Measurements from ENCODE around the gene AP5M1.

Gene AP5M1

GRCh38 chr14:57345106-57345505, 76.3 kb downstream of the AP5M1 start:
- Histone ChIP-seq H3K9me3 (ENCODE audit: insufficient read depth, low read depth, low read length) (no peaks in the 10 kb centered on the region), H3K9me2 (replicated peaks; ENCODE audit: low read depth, low read length) (no peaks in the 10 kb centered on the region), H3F3A (ENCODE audit: low read depth) (no peaks in the 10 kb centered on the region), H3K9ac (ENCODE audit: low read depth, low read length, poor library complexity, severe bottlenecking) (no peak overlapping the region), H4K20me1 (ENCODE audit: insufficient read depth, low read length, poor library complexity, severe bottlenecking) (no peaks in the 10 kb centered on the region), H3K4me1 (ENCODE audit: insufficient read depth, low read length, poor library complexity, severe bottlenecking) (no peaks in the 10 kb centered on the region), H3K79me2 (ENCODE audit: insufficient read depth, low read length) (no peaks in the 10 kb centered on the region), H3K4me2 (ENCODE audit: low read depth, low read length, poor library complexity, severe bottlenecking) (no peak overlapping the region), H3K27me3 (ENCODE audit: insufficient read depth, low read length, poor library complexity, severe bottlenecking) (no peaks in the 10 kb centered on the region), H3K4me3 (ENCODE audit: low read length, poor library complexity, severe bottlenecking) (no peak overlapping the region), H3K36me3 (ENCODE audit: insufficient read depth, low read length) (no peaks in the 10 kb centered on the region), H2AFZ (ENCODE audit: low read length) (no peak overlapping the region)
- no peak for TF ChIP-seq EZH2phosphoT487 (IDR thresholded peaks at IDR 0.05; ENCODE audit: borderline replicate concordance)
- TF ChIP-seq CTCF (conservative IDR thresholded peaks at IDR 0.05; ENCODE audit: low read length) = no peak

GRCh38 chr14:57346741-57347140, 78.0 kb downstream of the AP5M1 start:
- H3K9me2 ChIP-seq (replicated peaks; ENCODE audit: low read depth, low read length) = no peaks in the 10 kb centered on the region
- H3K4me1 ChIP-seq (ENCODE audit: insufficient read depth, low read length, poor library complexity, severe bottlenecking) = no peaks in the 10 kb centered on the region
- no peaks in the 10 kb centered on the region for H3K27me3 ChIP-seq (ENCODE audit: insufficient read depth, low read length, poor library complexity, severe bottlenecking)
- no peaks in the 10 kb centered on the region for H3F3A ChIP-seq (ENCODE audit: low read depth)
- no peaks in the 10 kb centered on the region for H3K79me2 ChIP-seq (ENCODE audit: insufficient read depth, low read length)
- no peak overlapping the region for H3K4me2 ChIP-seq (ENCODE audit: low read depth, low read length, poor library complexity, severe bottlenecking)
- no peak overlapping the region for H2AFZ ChIP-seq (ENCODE audit: low read length)
- no peaks in the 10 kb centered on the region for H4K20me1 ChIP-seq (ENCODE audit: insufficient read depth, low read length, poor library complexity, severe bottlenecking)
- no peak overlapping the region for H3K9ac ChIP-seq (ENCODE audit: low read depth, low read length, poor library complexity, severe bottlenecking)
- no peaks in the 10 kb centered on the region for H3K9me3 ChIP-seq (ENCODE audit: insufficient read depth, low read depth, low read length)
- no peak for TF ChIP-seq CTCF (conservative IDR thresholded peaks at IDR 0.05; ENCODE audit: low read length)
- no peak for TF ChIP-seq EZH2phosphoT487 (IDR thresholded peaks at IDR 0.05; ENCODE audit: borderline replicate concordance)
- H3K4me3 ChIP-seq (ENCODE audit: low read length, poor library complexity, severe bottlenecking) = no peak overlapping the region
- no peaks in the 10 kb centered on the region for H3K36me3 ChIP-seq (ENCODE audit: insufficient read depth, low read length)
